Measurements from ENCODE around the gene PDP2. TPM values are rescaled to one million over a fixed set of nuclear protein-coding genes. Genes with fewer than 3 reads are reported as not detected.
A peak's percentile ranks its signal among the peaks of the same experiment; 100 is the strongest.

Gene PDP2
- total RNA-seq, 1 experiment from 2014 or later = 21.5 TPM

GRCh38 chr16:66908116-66908515, 27.8 kb downstream of the PDP2 start:
- intact Hi-C loops (cut with micrococcal nuclease) = no loop called here
- H3K4me3 Mint-ChIP-seq (ENCODE audit: unreplicated experiment) = no peak overlapping the region
- CTCF ChIA-PET = interaction anchor here (1.0 to 5.1 kb wide), 2 partner anchors 13 to 39 kb away, joined by 3 to 30 read pairs; no protein-coding TSS in a partner anchor
- H3K27me3 Mint-ChIP-seq (ENCODE audit: insufficient read depth, unreplicated experiment) = no peaks in the 10 kb centered on the region
- no peak for DNase-seq (ENCODE audit: unreplicated experiment)
- H3K27ac Mint-ChIP-seq (ENCODE audit: low read depth, unreplicated experiment) = no peak overlapping the region
- no peaks in the 10 kb centered on the region for H3K36me3 Mint-ChIP-seq (ENCODE audit: insufficient read depth, unreplicated experiment)
- POLR2A ChIA-PET = no interaction called here
- TF ChIP-seq, protein P1, sequence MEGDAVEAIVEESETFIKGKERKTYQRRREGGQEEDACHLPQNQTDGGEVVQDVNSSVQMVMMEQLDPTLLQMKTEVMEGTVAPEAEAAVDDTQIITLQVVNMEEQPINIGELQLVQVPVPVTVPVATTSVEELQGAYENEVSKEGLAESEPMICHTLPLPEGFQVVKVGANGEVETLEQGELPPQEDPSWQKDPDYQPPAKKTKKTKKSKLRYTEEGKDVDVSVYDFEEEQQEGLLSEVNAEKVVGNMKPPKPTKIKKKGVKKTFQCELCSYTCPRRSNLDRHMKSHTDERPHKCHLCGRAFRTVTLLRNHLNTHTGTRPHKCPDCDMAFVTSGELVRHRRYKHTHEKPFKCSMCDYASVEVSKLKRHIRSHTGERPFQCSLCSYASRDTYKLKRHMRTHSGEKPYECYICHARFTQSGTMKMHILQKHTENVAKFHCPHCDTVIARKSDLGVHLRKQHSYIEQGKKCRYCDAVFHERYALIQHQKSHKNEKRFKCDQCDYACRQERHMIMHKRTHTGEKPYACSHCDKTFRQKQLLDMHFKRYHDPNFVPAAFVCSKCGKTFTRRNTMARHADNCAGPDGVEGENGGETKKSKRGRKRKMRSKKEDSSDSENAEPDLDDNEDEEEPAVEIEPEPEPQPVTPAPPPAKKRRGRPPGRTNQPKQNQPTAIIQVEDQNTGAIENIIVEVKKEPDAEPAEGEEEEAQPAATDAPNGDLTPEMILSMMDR (IDR thresholded peaks at IDR 0.05; ENCODE audit: unreplicated experiment) = no peak
- no peaks in the 10 kb centered on the region for H3K9me3 Mint-ChIP-seq (ENCODE audit: unreplicated experiment)
- H3K4me1 Mint-ChIP-seq (ENCODE audit: insufficient read depth, unreplicated experiment) = peaks cover 14% of the 10 kb centered on the region
- BruUV-seq (replicated peaks) = no TSS peak

- intact Hi-C loops (cut with micrococcal nuclease) = no loop called here
- BruUV-seq (replicated peaks) = no TSS peak
- no peak overlapping the region for H3K4me3 Mint-ChIP-seq (ENCODE audit: unreplicated experiment)
- no peaks in the 10 kb centered on the region for H3K36me3 Mint-ChIP-seq (ENCODE audit: insufficient read depth, unreplicated experiment)
- peaks cover 14% of the 10 kb centered on the region for H3K4me1 Mint-ChIP-seq (ENCODE audit: insufficient read depth, unreplicated experiment)
- no peak overlapping the region for H3K27ac Mint-ChIP-seq (ENCODE audit: low read depth, unreplicated experiment)
- no peaks in the 10 kb centered on the region for H3K27me3 Mint-ChIP-seq (ENCODE audit: insufficient read depth, unreplicated experiment)
- POLR2A ChIA-PET = interaction anchor here (0.6 to 2.2 kb wide), 3 partner anchors 9 to 23 kb away, joined by 3 to 11 read pairs (median 3); no protein-coding TSS in a partner anchor
- no peaks in the 10 kb centered on the region for H3K9me3 Mint-ChIP-seq (ENCODE audit: unreplicated experiment)
- TF ChIP-seq, protein P1 (IDR thresholded peaks at IDR 0.05; ENCODE audit: unreplicated experiment) = no peak
- no peak for DNase-seq (ENCODE audit: unreplicated experiment)
- CTCF ChIA-PET = interaction anchor here (0.6 to 3.1 kb wide), 4 partner anchors 9 to 464 kb away, joined by 3 to 11 read pairs (median 3); no protein-coding TSS in a partner anchor
Observed at GRCh38 chr16:66908762-66909559, 28.6 kb downstream of the PDP2 start.

DNA sequence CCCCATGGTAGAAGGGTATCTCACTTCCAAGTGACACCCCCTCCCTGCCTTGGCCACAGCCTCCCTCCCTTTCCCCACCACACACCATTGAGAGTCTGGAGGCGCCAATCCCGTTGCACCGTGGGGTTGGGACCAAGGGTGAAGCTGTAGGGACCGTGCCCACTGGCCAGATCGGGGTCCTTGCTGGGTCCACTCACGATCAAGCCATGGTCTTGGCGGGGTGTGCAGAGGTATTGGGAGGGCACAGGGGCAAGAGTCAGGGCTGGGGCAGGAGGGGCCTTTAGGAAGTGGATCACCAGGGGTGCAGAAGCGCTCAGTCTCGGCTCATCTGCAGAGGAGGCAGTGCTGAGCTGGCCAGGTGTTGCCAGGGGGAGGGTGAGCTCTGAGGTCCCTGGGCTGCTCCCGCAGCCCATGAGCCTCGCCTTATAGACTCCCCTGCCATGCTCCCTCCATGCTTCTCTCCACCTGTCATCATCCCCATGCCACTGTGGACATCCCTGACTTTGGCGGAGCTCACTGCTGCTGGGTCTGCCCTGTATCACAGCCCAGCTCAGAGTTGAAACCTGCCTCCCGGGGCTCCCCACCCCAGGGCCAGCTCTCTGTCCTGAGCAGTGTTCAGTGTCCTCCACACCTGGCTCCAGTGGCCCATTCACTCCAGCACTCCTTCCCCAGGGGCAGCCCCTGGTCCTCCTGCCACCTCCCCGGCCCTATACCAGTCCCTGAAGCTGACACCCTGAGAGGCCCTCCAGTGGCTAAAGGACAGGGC, 30.0 kb downstream of the PDP2 start:
- H3K27me3 Mint-ChIP-seq (ENCODE audit: insufficient read depth, unreplicated experiment) = no peaks in the 10 kb centered on the region
- no peak overlapping the region for H3K4me3 Mint-ChIP-seq (ENCODE audit: unreplicated experiment)
- intact Hi-C loops (cut with micrococcal nuclease) = no loop called here
- H3K36me3 Mint-ChIP-seq (ENCODE audit: insufficient read depth, unreplicated experiment) = no peaks in the 10 kb centered on the region
- DNase-seq (ENCODE audit: unreplicated experiment) = no peak
- TF ChIP-seq, protein P1 (IDR thresholded peaks at IDR 0.05; ENCODE audit: unreplicated experiment) = no peak
- POLR2A ChIA-PET = interaction anchor here (1.0 to 2.5 kb wide), 7 partner anchors 9 to 24 kb away, joined by 3 to 11 read pairs (median 4); partner anchors contain the start of gene CIAO2B
- BruUV-seq (replicated peaks) = no TSS peak
- no peak overlapping the region for H3K27ac Mint-ChIP-seq (ENCODE audit: low read depth, unreplicated experiment)
- peaks cover 14% of the 10 kb centered on the region for H3K4me1 Mint-ChIP-seq (ENCODE audit: insufficient read depth, unreplicated experiment)
- H3K9me3 Mint-ChIP-seq (ENCODE audit: unreplicated experiment) = no peaks in the 10 kb centered on the region
- CTCF ChIA-PET = interaction anchor here (0.6 to 3.1 kb wide), 8 partner anchors 7 to 500 kb away, joined by 3 to 11 read pairs (median 4); no protein-coding TSS in a partner anchor

GRCh38 chr16:66911112-66911511, 30.8 kb downstream of the PDP2 start:
- Mint-ChIP-seq H3K36me3 (ENCODE audit: insufficient read depth, unreplicated experiment) (no peaks in the 10 kb centered on the region), H3K4me3 (ENCODE audit: unreplicated experiment) (no peak overlapping the region), H3K4me1 (ENCODE audit: insufficient read depth, unreplicated experiment) (peaks cover 14% of the 10 kb centered on the region), H3K27ac (ENCODE audit: low read depth, unreplicated experiment) (no peak overlapping the region), H3K27me3 (ENCODE audit: insufficient read depth, unreplicated experiment) (no peaks in the 10 kb centered on the region), H3K9me3 (ENCODE audit: unreplicated experiment) (no peaks in the 10 kb centered on the region)
- TF ChIP-seq, protein P1 (IDR thresholded peaks at IDR 0.05; ENCODE audit: unreplicated experiment) = no peak
- CTCF ChIA-PET = interaction anchor here (0.6 to 3.1 kb wide), 5 partner anchors 9 to 106 kb away, joined by 3 to 11 read pairs (median 8); no protein-coding TSS in a partner anchor
- intact Hi-C loops (cut with micrococcal nuclease) = no loop called here
- POLR2A ChIA-PET = interaction anchor here (1.0 to 2.5 kb wide), 6 partner anchors 9 to 23 kb away, joined by 3 to 11 read pairs (median 4); partner anchors contain the start of gene CIAO2B
- DNase-seq (ENCODE audit: unreplicated experiment) = peak; percentile 74
- no TSS peak for BruUV-seq (replicated peaks)

Measured in MCF 10A (cell line).